OCI-LY3 (cell line): Measurements from ENCODE around the gene FN1.

Source experiments
- H2AFZ ChIP-seq: fragments of 200-600, 300-600 bp; shearing (Covaris generic); 2 replicates; pipeline ENCODE4 v1.6.0; 2014; ENCODE audit warnings: antibody characterized with exemption, low read depth, low read length
- H3K27ac ChIP-seq: fragments of 200-600, 300-600 bp; sonication (generic); 2 replicates; pipeline ENCODE4 v1.5.1; 2014; ENCODE audit warnings: mild to moderate bottlenecking, low read length, moderate library complexity, mixed read lengths
- H3K27me3 ChIP-seq: fragments of 200-600, 300-600 bp; sonication (generic); 2 replicates; pipeline ENCODE4 v1.6.1; 2014; ENCODE audit warnings: low read depth, low read length, mixed read lengths
- H3K36me3 ChIP-seq: fragments of 200-600, 300-600 bp; sonication (generic); replicated peaks from 2 replicates; pipeline ENCODE3; 2014; ENCODE audit warnings: low read depth, low read length, mixed read lengths
- H3K4me1 ChIP-seq: fragments of 300-600, 200-600 bp; sonication (generic); 2 replicates; pipeline ENCODE4 v1.6.1; 2014; ENCODE audit warnings: low read length, mixed read lengths
- H3K4me2 ChIP-seq: fragments of 200-600, 300-600 bp; sonication (generic); 2 replicates; pipeline ENCODE4 v1.6.1; 2014; ENCODE audit warnings: low read length, mixed read lengths
- H3K4me3 ChIP-seq: fragments of 300-600, 200-600 bp; sonication (generic); 2 replicates; pipeline ENCODE4 v1.5.1; 2014; ENCODE audit warnings: antibody characterized with exemption, mild to moderate bottlenecking, low read length, moderate library complexity
- H3K79me2 ChIP-seq: fragments of 300-600, 200-600 bp; shearing (Covaris generic); 2 replicates; pipeline ENCODE4 v1.6.1; 2014; ENCODE audit warnings: mild to moderate bottlenecking, low read length, mixed read lengths
- H3K9ac ChIP-seq: fragments of 300-600, 200-600 bp; shearing (Covaris generic); 2 replicates; pipeline ENCODE4 v1.6.0; 2014; ENCODE audit warnings: mild to moderate bottlenecking, low read length, moderate library complexity
- H3K9me3 ChIP-seq: fragments of 200-600, 300-600 bp; shearing (Covaris generic); 2 replicates; pipeline ENCODE4 v1.6.1; 2014; ENCODE audit warnings: low read length, mixed read lengths; ENCODE audit not compliant: insufficient read depth
- H4K20me1 ChIP-seq: fragments of 200-600, 300-600 bp; sonication (generic); 2 replicates; pipeline ENCODE4 v1.6.1; 2016; ENCODE audit warnings: low read length, mixed read lengths; ENCODE audit not compliant: insufficient read depth
- EZH2phosphoT487 ChIP-seq: fragments of 200-600 bp; shearing (Covaris generic); IDR thresholded peaks from 2 replicates; pipeline ENCODE4 v1.6.1; 2018; ENCODE audit warnings: antibody characterized with exemption, mixed run types, low read depth
- TF ChIP-seq, protein P1 (sequence below): fragments of 200-600, 300-600 bp; sonication (generic); IDR thresholded peaks from 2 replicates; pipeline ENCODE4 v1.5.1; 2014; ENCODE audit warnings: antibody characterized with exemption, low read length, low read depth

FN1 gene

DNA sequence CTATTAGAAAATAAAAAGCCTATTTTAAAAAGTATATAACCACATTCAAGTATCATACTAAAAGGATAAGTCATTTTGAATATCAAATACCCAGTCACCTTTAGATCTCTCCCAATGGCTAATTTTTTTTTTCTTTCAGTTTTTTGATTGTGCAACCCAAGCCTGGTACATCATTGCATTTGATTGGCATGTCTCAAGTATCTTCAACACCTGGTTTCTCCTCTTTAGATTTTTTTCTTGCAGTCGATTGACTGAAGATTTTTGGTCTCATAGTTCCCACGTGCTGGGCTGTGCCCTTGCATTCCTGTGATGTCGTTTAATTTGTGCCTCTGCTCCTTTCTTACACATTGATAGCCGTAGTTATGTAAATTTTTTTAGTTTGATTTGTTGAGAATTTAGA is 83.3 kb downstream of the FN1 start:
- H3K4me2 ChIP-seq, result no peak overlapping the region
- H3K79me2 ChIP-seq, result no peaks in the 10 kb centered on the region
- no peaks in the 10 kb centered on the region for H3K27me3 ChIP-seq
- no peaks in the 10 kb centered on the region for H3K4me1 ChIP-seq
- no peak overlapping the region for H2AFZ ChIP-seq
- H3K36me3 ChIP-seq, result peaks cover 33% of the 10 kb centered on the region
- TF ChIP-seq, protein P1, sequence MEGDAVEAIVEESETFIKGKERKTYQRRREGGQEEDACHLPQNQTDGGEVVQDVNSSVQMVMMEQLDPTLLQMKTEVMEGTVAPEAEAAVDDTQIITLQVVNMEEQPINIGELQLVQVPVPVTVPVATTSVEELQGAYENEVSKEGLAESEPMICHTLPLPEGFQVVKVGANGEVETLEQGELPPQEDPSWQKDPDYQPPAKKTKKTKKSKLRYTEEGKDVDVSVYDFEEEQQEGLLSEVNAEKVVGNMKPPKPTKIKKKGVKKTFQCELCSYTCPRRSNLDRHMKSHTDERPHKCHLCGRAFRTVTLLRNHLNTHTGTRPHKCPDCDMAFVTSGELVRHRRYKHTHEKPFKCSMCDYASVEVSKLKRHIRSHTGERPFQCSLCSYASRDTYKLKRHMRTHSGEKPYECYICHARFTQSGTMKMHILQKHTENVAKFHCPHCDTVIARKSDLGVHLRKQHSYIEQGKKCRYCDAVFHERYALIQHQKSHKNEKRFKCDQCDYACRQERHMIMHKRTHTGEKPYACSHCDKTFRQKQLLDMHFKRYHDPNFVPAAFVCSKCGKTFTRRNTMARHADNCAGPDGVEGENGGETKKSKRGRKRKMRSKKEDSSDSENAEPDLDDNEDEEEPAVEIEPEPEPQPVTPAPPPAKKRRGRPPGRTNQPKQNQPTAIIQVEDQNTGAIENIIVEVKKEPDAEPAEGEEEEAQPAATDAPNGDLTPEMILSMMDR, result no peak
- TF ChIP-seq EZH2phosphoT487, result no peak
- no peak overlapping the region for H3K9ac ChIP-seq
- H4K20me1 ChIP-seq, result no peaks in the 10 kb centered on the region
- H3K9me3 ChIP-seq, result no peaks in the 10 kb centered on the region
- H3K27ac ChIP-seq, result no peak overlapping the region
- no peak overlapping the region for H3K4me3 ChIP-seq

- Histone ChIP-seq H3K79me2 (peaks cover 2% of the 10 kb centered on the region), H4K20me1 (no peaks in the 10 kb centered on the region), H3K27ac (no peak overlapping the region), H3K27me3 (no peaks in the 10 kb centered on the region), H3K4me2 (no peak overlapping the region), H3K36me3 (peaks cover 58% of the 10 kb centered on the region), H3K4me3 (no peak overlapping the region), H3K9me3 (no peaks in the 10 kb centered on the region), H2AFZ (no peak overlapping the region), H3K4me1 (no peaks in the 10 kb centered on the region), H3K9ac (no peak overlapping the region)
- no peak for TF ChIP-seq EZH2phosphoT487
- TF ChIP-seq, protein P1, result no peak
These were observed 88.0 kb downstream of the FN1 start for GRCh38 chr2:215347878-215348277.

DNA sequence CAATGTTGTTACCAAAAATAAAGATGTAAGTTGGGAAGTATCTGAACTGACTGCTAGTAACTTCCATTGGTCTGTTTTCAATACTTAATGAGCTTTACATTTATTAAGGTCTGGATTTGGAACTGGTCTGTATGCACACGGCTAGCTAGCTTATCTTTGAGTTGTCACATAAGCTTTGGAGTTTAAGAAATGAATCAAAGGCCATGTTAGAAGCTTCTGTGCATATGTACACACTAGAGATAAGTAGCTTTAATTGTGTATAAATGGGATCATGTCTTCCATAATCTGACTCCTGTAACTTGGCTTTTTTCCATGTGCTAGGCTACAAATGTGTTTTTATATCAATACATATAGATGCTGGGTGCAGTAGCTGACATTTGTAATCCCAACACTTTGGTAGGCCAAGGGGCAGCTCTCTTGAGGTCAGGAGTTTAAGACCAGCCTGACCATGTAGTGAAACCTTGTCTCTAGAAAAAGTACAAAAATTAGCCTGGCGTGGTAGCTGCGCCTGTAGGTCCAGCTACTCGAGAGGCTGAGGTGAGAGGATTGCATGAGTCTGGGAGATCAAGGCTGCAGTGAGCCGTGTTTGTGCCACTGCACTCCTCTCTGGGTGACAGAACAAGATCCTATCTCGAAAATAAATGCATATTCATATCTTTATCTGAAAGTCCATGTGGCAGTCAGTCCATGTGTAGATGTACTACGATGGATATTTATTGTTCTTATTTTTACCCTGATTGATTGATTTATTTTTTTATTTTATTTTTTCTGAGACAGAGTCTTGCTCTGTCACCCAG is 96.8 kb downstream of the FN1 start:
- no peaks in the 10 kb centered on the region for H3K4me1 ChIP-seq
- H3K9ac ChIP-seq, result no peak overlapping the region
- no peak overlapping the region for H3K27ac ChIP-seq
- TF ChIP-seq EZH2phosphoT487, result no peak
- TF ChIP-seq, protein P1, result no peak
- no peaks in the 10 kb centered on the region for H4K20me1 ChIP-seq
- no peak overlapping the region for H3K4me2 ChIP-seq
- no peak overlapping the region for H3K4me3 ChIP-seq
- peaks cover 41% of the 10 kb centered on the region for H3K36me3 ChIP-seq
- H3K79me2 ChIP-seq, result peaks cover 41% of the 10 kb centered on the region
- H2AFZ ChIP-seq, result no peak overlapping the region
- no peaks in the 10 kb centered on the region for H3K9me3 ChIP-seq
- H3K27me3 ChIP-seq, result no peaks in the 10 kb centered on the region

- Histone ChIP-seq H3K27ac (no peak overlapping the region), H3K9me3 (no peaks in the 10 kb centered on the region), H2AFZ (no peak overlapping the region), H3K36me3 (peaks cover 36% of the 10 kb centered on the region), H3K79me2 (peaks cover 44% of the 10 kb centered on the region), H4K20me1 (no peaks in the 10 kb centered on the region), H3K9ac (no peak overlapping the region), H3K4me1 (peaks cover 4% of the 10 kb centered on the region; the same call in 1 of the 2 replicates), H3K27me3 (no peaks in the 10 kb centered on the region), H3K4me3 (no peak overlapping the region), H3K4me2 (no peak overlapping the region)
- TF ChIP-seq, protein P1, result no peak
- TF ChIP-seq EZH2phosphoT487, result no peak
These were observed 102.8 kb downstream of the FN1 start for GRCh38 chr2:215332872-215333595.
